CD4-positive, alpha-beta T cell treated with Interferon gamma for 1 hour (primary cell): ENCODE measurements around the gene CES3.

ENCODE experiments used
- DNase-seq: peaks from one replicate; pipeline ENCODE4 v3.0.0-alpha.2; 2020

The CES3 gene

GRCh38 chr16:66961065-66961744 is at the start of gene CES3:
TSS of gene CES3 (plus strand) at chr16:66961266. CDS start at chr16:66961308, 42 bp downstream.
- DNase-seq, result peak; percentile 47

- DNase-seq, result no peak
These were observed 49.3 kb upstream of the CES3 start for GRCh38 chr16:66911801-66912200.

GRCh38 chr16:66913081-66913480 is 48.0 kb upstream of the CES3 start:
- DNase-seq, result no peak

- no peak for DNase-seq
These were observed 47.4 kb upstream of the CES3 start for GRCh38 chr16:66913711-66914110.

DNA sequence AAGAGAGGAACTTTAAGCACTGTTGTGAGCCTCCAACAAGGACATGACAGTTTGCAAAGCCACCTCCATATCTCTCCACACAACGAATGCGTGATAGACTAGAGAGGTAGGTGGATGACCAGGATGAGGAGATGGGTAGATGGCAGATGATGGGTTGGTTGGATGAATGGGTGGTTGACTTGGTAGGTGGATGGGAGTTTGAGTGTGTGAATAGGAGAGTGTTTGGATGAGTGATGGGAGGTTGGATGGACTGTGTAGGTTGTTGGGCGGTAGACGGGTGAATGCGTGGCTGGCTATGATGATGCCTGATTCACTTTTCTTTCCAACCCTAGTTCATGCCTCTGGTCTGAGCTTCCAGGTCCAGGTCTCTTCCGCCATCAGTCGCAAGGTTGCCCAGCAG is 46.5 kb upstream of the CES3 start:
- DNase-seq, result no peak

DNA sequence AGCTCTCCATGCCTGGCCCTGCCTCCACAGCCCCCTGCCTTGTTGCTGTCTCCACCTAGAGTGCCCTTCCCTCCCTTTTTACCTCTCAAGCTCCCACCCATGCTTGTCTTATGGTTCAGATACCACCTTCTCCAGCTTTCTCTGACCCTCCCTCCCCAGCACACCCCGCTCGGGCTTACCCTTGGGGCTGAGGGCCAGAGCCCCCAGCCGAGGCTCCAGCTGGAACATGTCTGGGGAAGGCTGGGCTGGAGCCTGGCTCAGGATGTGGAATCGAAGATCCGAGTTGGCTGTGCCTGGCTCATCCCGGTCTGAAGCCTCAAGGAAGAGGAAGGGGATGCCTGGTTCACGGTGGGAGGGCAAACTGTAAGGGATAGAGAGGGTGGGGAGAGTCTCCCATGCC is 46.0 kb upstream of the CES3 start:
- DNase-seq, result no peak

- no peak for DNase-seq
These were observed 44.5 kb upstream of the CES3 start for GRCh38 chr16:66916518-66916917.

DNA sequence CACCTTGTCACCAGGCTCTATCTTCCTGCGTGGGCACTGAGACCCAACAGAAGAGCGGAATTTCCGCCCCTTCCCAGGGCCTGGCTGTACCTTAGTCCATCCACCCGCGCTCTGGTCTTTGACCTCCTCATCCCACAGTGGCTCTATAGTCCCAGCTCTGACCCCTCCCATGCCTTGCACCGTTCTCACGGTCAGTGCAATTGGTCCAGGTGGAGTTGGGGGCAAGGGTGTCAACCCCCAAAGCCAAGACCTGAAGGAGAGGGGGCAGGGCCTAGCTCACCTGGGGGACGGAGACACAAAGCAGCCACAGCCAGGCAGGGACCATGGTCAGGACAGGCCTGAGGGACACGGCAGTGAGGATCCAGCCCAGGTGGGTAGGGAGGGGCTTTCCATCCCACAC is 43.3 kb upstream of the CES3 start:
- no peak for DNase-seq

DNA sequence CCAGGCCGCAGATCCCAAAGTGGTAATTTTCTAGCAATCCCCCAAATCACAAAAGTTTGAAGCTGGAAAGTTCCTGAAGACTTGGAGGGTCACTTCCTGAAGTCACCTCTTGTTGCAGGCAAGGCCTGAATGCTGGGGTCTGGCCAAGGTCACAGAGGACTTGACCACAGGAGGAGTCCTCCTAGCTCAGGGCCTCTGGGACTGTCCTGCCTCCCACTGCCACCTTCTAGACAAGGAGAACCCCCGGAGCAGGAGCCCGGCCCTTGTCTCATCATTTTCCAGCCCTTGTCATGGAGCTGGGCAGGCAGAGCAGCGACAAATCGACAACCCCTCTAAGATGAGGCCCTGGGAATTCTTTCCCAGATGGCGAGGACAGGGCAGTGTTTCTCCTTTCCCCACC is 42.7 kb upstream of the CES3 start:
- DNase-seq, result no peak

- DNase-seq, result no peak
These were observed 42.1 kb upstream of the CES3 start, which contains the start of gene CDH16 for GRCh38 chr16:66918803-66919568. TSS of gene CDH16 (minus strand) at chr16:66918885. CDS start at chr16:66918065, 820 bp downstream.

- no peak for DNase-seq
These were observed 41.3 kb upstream of the CES3 start for GRCh38 chr16:66919569-66920298.

DNA sequence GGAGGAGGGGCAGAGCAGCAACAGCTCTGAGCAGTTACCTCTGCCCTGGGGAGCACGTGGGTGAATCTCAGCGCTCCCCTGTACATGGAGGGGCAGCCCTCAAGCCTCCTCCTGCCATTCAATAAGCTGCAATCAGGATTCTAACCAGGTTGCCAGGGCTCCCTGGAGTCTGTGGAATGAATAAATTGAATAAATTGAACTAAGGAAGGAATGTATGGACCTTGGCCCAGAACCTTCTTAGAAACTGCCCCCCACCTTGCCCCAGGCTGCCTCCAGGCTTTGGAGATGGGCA is 40.8 kb upstream of the CES3 start:
- DNase-seq, result no peak

DNA sequence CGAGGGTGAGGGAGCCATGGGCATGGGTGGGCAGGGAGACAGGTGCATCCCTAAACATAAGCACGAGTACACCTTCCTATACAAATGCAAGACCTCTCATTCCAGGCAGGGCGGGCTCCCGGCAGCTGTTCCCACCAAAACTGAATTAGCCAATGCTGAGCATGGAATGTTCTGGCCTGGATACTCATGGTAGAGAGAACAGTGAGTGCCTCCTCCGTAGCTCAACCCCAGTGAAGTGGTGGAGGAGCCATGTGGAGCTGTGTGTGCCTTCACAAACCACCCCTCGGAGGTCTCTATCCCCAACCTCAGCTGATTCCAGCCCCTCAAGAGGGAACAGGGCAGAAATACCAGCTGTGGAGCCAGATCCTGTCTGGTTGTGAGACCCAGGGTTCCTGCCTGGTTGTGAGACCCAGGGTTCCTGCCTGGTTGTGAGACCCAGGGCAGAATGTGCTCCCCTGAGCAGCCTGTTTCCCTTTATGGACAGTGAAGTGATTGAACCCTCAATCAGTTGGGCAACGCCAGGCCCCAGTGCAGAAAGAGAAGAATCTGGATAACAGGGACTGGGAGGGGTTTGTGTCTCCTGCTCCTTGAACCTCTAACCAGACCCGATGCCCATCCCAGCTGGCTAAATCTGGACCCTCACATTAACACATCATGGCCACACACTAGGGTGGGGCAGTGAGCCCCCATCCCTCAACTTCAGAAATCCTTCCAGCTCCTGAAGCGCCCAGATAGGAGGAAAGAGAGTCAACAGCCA is 40.0 kb upstream of the CES3 start:
- no peak for DNase-seq

- DNase-seq, result no peak
These were observed 39.2 kb upstream of the CES3 start for GRCh38 chr16:66921729-66922450.

GRCh38 chr16:66923247-66923731 is 37.8 kb upstream of the CES3 start:
- no peak for DNase-seq

GRCh38 chr16:66923866-66924265 is 37.2 kb upstream of the CES3 start:
- DNase-seq, result no peak

DNA sequence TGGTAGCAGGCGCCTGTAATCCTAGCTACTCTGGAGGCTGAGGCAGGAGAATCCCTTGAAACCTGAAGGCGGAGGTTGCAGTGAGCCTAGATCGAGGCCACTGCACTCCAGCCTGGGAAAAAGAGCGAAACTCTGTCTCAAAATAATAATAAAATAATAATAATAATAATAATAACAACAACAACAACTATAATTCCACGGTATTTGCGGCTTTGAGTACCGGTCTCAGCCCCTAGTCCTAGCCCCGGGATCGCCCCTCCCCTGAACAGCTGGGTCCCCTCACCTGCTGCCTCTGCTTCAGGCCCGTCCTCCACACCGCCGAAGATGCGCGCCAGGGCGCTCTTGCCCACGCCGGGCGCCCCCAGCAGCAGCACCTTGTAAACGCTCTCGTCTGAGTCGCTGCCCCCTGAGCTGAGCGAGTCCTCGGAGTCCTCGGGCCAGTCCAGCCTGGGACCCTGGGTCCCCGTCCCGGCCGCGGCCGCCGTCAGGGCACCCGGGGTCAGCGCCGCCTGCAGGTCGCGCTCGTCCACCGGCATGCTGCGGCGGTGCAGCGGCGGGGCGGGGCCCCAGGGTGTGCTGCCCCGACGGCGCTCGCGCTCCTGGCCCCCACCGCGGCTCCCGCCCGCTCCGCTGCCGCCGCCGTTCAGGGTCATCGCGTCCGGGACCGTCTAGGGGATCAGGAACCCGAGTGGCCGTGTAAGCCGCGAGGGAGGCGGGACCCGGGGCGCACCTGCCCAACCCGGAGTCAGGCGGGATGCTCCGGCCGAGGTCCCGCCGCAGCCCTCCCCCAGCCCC is 36.3 kb upstream of the CES3 start:
- peak; percentile 28 for DNase-seq

DNA sequence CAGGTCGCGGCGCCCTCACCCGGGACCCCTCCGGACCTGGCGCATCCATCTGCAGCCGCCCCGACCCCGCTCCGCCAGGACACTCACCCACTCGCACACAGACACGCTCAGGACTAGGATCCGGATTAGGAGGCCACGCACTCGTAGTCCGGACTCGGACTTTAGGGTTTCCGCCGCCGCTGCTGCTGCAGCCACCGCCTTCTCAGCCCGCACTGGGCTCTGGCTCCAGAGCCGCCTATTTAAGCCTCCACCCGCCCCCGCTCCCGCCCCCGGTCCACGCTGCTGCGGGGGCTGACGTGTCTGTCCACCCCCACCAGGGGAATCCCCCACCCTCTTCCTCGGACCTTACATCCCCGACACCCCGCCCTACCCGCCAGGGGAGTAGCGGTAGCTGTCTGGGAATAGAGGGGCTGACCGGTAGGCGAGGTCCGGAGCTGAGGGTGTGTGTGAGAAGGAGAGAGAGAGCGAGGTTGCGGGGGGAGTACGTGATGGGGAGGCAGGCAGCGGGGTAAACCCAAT is 35.7 kb upstream of the CES3 start, which contains the start of gene RRAD:
Gene RRAD (minus strand): TSS at position 214 of the 519 bp plus-strand sequence. CDS start 356 bp downstream, outside the sequence.
- peak; percentile 43 for DNase-seq

DNA sequence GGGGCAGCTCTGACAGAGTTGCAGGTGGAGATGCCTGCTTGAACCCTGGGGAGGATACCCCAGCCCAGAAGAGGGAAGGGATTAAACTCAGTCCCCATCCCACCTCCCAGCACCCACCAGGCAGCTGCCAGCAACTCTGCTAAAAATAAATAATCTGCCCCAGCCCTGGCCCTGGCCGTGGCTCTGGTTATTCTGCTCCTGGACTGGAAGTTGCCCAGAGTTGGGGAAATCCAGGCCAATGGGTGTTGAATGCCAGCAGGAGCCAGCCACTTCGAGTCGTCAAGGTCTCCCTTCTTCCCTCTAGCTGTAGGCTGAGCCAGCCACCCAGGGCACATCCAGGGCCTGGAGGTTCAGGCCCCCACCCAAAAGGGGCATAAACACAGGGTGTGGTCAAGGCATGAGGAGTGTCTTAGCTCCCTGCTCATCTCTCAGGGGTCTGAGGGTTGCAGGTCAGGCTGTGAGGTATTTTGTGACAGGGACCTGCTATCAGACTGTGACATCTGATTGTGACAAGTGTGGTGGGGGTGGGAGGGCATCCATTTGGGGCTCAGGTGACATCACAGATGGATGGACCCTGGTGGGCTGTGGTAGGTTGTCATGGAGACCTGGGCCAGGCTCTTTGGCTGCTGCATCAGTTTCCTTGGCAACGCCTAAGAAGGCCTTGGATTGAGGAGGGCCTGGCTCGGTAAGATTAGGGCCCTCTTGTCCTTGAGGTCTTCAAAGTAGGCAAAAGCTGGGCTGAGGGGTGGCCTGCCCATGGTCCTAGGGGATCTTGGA is 34.7 kb upstream of the CES3 start:
- DNase-seq, result no peak

- peak; percentile 14 for DNase-seq
These were observed 34.1 kb upstream of the CES3 start for GRCh38 chr16:66926961-66927436.
